Left hindlimb (tissue), 1 donor: Measurements from ENCODE around the gene LARP1.
"Not testable (repeated sequence)": the region's sequence is repeated elsewhere in the genome, so short reads cannot be mapped to it uniquely, and the experiment has no call there.

ENCODE experiments used
- DNase-seq: peaks from one replicate; pipeline ENCODE4 v3.0.0-alpha.2; 2018

The LARP1 gene

GRCh38 chr5:154830596-154830995 lies 75.4 kb downstream of the LARP1 start:
- no peak for DNase-seq

GRCh38 chr5:154831451-154831850 lies 76.3 kb downstream of the LARP1 start:
- no peak for DNase-seq

DNA sequence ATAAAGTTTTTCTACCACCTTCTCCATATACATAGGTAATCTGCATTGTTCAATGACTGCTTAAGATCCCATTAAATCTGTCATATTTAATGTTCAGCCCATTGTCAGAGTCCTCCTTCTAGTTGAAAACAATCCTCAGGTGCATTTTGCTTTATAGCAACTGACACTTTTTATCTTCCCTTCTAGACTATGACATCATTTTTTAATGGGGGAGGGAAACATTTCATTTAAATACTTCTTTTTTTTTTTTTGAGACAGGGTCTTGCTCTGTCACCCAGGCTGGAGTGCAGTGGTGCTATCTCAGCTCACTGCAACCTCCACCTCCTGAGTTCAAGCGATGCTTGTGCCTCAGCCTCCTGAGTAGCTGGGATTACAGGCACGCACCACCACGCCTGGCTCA lies 77.6 kb downstream of the LARP1 start:
- not testable (repeated sequence) for DNase-seq

- no peak for DNase-seq
These were observed 78.9 kb downstream of the LARP1 start for GRCh38 chr5:154834053-154834452.

- DNase-seq, result not testable (repeated sequence)
These were observed 80.5 kb downstream of the LARP1 start for GRCh38 chr5:154835701-154836052.

DNA sequence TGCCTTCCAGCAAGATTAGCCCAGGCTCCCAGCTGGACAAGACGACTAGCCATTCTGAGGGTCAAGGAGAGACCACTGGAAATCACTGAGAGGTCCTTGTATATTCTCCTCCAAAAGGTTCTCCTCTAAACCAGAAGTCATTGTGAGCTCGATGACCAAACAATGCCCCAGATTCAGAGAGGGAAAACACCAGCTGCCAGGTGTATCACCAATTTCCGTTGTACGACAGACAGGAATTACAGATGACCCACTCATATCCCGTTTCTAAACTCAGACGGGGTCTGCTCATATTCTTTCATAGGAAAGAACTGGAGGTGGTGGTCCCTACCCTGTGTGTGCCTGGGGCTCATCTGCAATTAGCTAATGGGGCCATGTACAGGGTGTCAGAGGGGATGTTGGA lies 81.0 kb downstream of the LARP1 start:
- DNase-seq, result no peak

DNA sequence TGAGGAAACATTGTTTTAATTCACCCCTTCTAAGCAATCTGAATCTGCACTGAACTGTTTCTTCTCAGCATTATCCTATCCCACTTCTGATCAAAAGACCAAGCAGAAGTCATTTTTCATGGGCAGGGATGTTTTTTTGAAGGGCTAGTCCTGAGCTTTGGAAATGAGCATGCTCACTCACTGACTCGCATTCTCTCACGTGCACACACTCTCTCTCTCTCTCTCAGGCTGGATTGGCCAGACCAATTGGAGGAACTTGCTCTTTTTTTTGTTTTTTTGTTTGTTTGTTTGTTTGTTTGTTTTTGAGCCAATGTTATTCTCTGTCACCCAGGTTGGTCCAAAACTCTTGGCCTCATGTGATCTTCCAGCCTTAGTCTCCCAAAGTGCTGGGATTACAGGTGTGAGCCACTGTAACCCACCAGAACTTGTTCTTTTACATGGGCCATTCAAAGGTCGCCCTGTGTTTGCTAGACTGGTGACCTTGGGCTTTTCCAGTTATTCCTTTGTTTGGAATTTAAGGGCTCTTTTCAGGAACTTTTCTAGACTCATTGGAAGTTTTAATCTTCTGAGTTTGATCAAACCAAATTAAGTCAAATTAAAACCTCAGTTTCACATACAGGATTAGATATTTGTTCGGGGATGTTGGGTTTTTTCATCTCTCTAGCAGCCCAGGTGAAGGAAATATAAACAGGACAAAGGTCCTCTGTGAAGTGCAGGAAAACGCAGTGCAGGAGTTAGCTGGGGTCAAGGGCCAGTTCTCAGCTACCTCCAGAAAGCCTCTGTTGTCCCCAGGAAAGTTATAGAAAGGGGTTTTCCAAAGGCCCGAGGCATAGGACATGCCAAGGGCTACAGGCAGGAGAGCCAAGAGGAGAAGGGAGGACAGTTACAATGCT lies 82.1 kb downstream of the LARP1 start:
- no peak for DNase-seq

DNA sequence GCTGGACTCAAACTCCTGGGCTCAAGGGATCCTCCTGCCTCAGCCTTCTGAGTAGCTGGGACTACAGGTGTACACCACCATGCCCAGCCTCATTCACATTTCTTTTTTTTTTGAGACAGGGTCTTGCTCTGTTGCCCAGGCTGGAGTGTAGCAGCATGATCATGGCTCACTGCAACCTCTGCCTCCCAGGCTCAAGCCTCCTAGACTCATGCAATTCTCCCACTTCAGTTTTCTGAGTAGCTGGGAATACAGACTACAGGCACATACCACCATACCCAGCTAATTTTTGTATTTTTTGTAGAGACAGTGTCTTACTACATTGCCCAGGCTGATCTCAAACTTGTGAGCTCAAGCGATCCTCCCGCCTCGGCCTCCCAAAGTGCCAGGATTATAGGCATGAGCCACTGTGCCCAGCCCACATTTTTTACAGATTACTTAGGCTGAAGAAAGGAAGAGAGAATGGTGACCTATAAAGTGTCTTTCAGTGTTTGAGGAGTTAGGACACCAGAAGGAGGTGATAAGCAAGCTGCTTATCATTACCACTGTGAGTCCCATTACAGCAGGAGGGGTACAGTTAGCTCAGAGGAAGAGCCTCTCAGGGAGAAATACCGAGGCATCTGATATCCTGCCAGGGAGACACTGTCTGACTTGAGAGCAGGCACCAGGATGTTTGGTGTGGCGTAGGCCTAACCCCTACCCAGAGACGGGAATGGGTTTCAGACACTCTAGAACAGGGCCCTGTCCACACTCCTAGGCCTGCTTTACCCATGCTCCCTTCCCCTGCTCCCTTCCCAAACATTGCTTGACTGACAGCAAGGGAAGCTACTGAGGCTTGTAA lies 85.5 kb downstream of the LARP1 start:
- no peak for DNase-seq

GRCh38 chr5:154841273-154841661 lies 86.1 kb downstream of the LARP1 start:
- no peak for DNase-seq

GRCh38 chr5:154842689-154843530 lies 87.7 kb downstream of the LARP1 start:
- no peak for DNase-seq

DNA sequence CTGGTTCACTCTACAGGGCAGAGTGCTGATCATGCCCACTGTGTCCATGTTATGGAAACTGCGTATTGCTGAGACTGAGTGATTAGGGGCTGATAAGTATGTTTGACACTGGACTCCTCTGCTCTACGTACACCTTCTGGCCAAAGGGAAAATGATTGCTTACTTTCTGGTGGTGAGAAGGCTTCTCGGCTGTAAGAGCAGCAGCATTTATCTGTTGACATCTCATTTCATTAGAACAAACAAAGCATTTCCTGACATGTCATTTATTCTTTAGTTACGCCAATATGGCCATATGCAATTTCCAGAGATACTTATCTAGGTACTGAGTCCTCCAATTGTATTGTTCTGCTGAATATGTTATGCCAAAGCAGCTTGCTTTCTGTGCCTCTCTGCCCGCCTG lies 89.6 kb downstream of the LARP1 start:
- DNase-seq, result no peak

- DNase-seq, result no peak
These were observed 94.1 kb downstream of the LARP1 start for GRCh38 chr5:154849264-154849785.

DNA sequence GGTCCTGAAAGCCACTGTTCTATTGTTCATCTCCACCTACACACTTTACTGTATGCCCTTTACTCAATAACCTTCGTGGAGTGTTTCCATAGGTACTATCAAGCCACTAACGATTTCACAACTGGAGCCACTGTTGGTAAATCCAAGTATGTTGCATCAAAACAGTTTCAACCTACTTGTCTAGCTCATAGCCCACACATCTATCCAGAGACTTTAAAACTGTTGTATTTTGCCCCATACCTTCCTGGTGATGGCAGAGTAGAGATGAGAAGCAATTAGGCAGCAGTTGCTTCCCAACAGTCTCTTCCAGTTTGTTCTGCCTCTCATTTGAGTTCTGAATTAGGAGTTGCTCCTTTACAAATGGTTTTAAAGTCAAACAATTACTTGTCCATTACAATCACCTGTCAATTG lies 94.6 kb downstream of the LARP1 start:
- no peak for DNase-seq

- peak; percentile 90 for DNase-seq
These were observed 95.3 kb downstream of the LARP1 start, which contains the start of gene FAXDC2 for GRCh38 chr5:154850255-154851062. TSS of gene FAXDC2 (minus strand) at chr5:154850603. CDS start at chr5:154838178, 12,425 bp downstream.

DNA sequence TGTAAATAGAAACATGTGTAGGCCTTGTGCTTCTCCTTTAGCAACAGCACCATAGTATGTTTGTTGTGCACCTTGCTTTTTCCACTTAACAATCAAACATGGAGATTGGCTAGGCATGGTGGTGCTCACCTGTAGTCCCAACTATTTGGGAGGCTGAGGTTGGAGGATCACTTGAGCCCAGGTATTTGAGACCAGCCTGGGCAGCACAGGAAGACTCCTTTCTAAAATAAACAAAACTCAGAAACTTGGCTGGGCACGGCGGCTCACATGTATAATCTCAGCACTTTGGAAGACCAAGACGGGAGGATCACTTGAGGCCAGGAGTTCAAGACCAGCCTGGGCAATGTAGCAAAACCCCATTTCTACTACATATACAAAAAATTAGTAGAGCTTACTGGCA lies 96.2 kb downstream of the LARP1 start:
- no peak for DNase-seq

DNA sequence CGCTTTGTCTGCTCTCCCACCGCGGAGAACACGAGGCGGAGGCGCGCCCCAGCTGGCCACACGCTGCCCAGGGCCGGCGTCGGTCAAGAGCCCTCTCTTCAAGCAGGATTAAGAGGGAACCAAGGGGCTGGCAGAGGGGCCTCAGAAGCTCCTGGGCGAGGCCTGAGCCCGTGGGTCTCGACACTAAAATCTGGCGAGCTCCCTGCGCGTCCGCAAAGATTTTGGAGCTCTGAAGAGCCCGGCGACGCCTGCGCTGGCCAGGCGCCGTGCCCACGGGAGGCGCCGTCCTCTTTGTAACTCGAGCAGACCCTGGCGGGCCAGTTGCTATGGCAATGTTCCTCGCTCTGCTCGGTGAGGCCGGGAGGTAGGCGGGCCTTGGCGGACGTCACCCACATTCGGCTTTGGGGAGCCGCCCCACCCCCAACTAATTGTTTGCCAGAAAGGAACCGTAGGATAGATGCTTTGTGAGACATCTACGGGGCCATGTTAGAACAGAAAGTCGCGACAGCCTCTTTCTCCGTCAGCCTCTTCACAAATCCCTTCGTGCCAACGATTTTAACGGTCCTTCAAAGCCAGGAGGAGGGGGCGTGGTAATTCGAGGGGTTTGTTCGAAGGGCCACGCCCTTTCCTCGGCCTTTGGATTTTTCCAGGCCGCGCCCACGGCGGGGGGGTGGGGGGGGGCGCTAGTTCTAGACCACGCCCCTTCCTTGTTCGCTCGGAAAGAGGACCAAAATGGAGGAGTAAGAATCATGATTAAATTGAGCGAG lies 102.5 kb downstream of the LARP1 start:
- peak; percentile 98 for DNase-seq

DNA sequence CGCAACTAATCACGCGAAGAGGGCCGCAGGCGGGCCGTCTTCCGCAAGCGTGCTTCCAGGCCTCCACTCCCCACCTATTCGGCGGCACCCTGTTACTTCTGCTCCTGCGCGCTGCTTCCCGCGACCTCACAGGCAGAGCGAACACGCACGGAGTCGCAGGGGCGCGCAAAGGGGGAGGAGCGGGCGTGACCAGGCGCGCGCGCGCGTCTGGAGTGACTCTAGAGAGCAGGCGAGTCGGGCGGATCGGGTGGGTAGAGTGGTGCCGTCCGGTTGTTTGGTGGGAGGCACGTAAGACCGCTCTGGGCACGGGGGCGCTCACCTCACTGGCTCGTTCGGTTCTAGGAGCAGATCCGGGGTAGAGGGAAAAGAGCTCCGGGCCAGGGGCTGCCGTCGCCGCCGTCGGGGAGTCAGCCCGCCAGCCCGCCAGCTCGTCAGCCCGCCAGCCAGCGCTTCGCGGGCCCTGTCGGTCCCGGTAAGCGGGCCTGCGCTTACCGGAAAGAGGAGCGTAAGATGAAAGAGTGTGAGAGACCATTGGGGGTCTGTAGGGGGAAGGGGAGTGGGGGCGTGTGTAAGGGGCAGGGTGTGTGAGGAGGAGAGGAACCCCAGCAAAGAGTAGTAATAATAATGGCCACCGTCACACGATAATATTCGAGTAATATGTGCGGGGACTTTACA lies 103.3 kb downstream of the LARP1 start, which contains the start of gene CNOT8:
Gene CNOT8, plus strand, starts transcription at position 331 of the 675 bp plus-strand sequence. CDS start 4,652 bp downstream, outside the sequence.
- DNase-seq, result peak; percentile 99

- DNase-seq, result no peak
These were observed 104.0 kb downstream of the LARP1 start for GRCh38 chr5:154858972-154859871.

GRCh38 chr5:154860123-154860522 lies 104.9 kb downstream of the LARP1 start:
- DNase-seq, result no peak
